Activated naive CD4-positive, alpha-beta T cell treated with anti-CD3 and anti-CD28 coated beads, Interleukin-2, amount 10 ng/mL, durations not matched to agents 5 hours and 36 hours (primary cell): Measurements from ENCODE around the gene RPP21. TPM values are rescaled to one million over a fixed set of nuclear protein-coding genes. Genes with fewer than 3 reads are reported as not detected.

ENCODE experiments used
- total RNA-seq, 2 experiments: library from RNA; stranded (reverse); gene quantifications; one replicate each; pipeline ENCODE4 v1.2.3, GENCODE V29; 2021

The RPP21 gene
- total RNA-seq: 10 to 100 TPM; 35.2 to 37.7 TPM

DNA sequence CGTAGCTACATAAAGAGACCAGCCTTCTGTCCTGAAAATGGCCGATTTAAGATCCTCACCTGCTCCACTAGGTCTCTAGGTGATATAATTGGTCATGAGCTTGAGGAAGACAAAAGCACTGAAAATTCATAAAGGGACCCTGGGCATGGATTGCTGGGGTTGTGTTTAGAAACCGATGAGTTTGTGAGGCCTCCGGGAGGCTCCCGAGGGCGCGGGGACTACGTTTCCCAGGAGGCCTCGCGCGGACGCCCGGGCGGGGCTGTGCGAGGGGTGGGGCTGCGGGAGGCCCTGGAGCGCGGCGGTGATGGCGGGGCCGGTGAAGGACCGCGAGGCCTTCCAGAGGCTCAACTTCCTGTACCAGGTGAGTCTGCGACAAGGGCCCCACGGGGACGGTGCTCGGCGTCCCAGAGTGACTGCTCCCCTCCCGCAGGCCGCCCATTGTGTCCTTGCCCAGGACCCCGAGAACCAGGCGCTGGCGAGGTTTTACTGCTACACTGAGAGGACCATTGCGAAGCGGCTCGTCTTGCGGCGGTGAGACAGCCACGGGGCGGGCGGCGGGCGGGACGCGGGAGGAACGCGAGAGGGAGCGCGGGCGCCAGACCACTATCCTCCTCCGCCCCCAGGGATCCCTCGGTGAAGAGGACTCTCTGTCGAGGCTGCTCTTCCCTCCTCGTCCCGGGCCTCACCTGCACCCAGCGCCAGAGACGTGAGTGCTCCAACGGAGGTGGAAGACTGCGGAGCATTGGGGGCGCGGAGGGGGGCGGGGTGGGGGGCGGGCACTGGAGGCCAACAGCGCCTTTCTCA, at the start of gene RPP21:
Gene RPP21 (plus strand): TSS at position 289 of the 804 bp plus-strand sequence. CDS start 16 bp downstream, at position 305.

DNA sequence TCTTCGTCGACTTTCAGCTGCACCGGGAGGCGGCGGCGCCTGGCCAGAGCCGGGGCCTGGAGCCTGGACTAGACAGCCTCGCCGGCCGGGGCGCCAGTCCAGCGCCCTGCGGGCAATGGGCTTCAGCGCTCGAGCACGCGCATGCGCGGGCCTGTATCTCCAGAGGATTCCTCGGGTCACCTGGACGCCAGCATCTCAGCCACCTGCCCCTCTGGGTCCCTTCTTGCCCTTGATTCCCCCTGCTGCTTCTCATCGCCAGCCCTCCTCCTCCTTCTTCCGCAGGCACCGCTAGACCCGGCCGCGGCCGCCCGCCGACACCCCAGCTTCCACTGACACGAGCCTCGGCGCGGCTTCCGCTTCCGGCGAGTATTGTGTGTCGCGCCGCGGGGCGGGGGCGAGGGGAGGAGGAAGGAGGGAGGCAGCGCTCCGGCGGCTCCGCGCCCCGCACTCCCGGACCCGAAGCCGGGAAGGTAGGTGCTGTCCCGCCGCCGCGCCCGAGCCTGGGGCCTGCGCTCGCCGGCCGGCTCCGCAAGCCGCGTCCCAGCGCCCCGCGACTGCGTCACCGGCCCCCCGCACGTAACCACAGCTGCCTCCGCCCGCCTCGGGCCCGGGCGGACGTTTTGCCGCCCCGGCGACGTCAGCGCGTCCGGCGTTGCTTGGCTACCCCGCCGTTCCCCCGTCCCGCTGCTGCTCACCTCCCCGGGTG, 18.3 kb upstream of the RPP21 start, which contains the start of gene TRIM39:
Gene TRIM39 (plus strand): TSS at position 402 of the 706 bp plus-strand sequence. CDS start 2,391 bp downstream, outside the sequence.

Other genes with a start within 250 kb of the RPP21 start
- gene TRIM31, start 232.1 kb upstream of the RPP21 start, total RNA-seq: not detected
- gene TRIM40, start 209.0 kb upstream of the RPP21 start, total RNA-seq: not detected
- gene TRIM10, start 183.9 kb upstream of the RPP21 start, total RNA-seq: not detected
- not detected for gene TRIM15, start 181.6 kb upstream of the RPP21 start, total RNA-seq
- 10 to 100 TPM; 61.4 to 66.1 TPM for gene TRIM26, start 131.8 kb upstream of the RPP21 start, total RNA-seq
- gene TRIM39, start 18.2 kb upstream of the RPP21 start, total RNA-seq: 10 to 100 TPM; 15.3 to 17.2 TPM
- gene HLA-E, start 144.4 kb downstream of the RPP21 start, total RNA-seq: 100 to 1,000 TPM; 919 to 935 TPM
- 10 to 100 TPM; 65.9 to 67.0 TPM for gene GNL1, start 211.3 kb downstream of the RPP21 start, total RNA-seq
- gene PRR3, start 212.1 kb downstream of the RPP21 start, total RNA-seq: 10 to 100 TPM; 14.9 to 16.1 TPM
- 10 to 100 TPM; 67.6 to 72.8 TPM for gene ABCF1, start 226.3 kb downstream of the RPP21 start, total RNA-seq